ENCODE data around the gene TMEM100.

GRCh38 chr17:55741356-55741700 is 18.7 kb upstream of the TMEM100 start:
- TF ChIP-seq CTCF (IDR thresholded peaks at IDR 0.05): no peak
- TF ChIP-seq EZH2 (IDR thresholded peaks at IDR 0.05; ENCODE audit: borderline replicate concordance, insufficient read depth, low read depth, low read length, poor library complexity, severe bottlenecking): no peak

Measured in B cell (primary cell).